Type B pancreatic cell (in vitro differentiated cells): ENCODE measurements around the gene HDLBP. TPM values are rescaled to one million over a fixed set of nuclear protein-coding genes. Genes with fewer than 3 reads are reported as not detected.

Experiments
- DNase-seq: peaks from one replicate; pipeline ENCODE4 v3.0.0; 2021; ENCODE audit warnings: mixed read lengths; ENCODE audit not compliant: unreplicated experiment; ENCODE audit errors: extremely low spot score
- H3K27ac Mint-ChIP-seq: 2 replicates; pipeline ENCODE4 v1.8.0; 2021; ENCODE audit warnings: mild to moderate bottlenecking, mixed read lengths
- H3K27me3 Mint-ChIP-seq: 2 replicates; pipeline ENCODE4 v1.8.0; 2021; ENCODE audit warnings: mixed read lengths
- H3K36me3 Mint-ChIP-seq: 2 replicates; pipeline ENCODE4 v1.8.0; 2021; ENCODE audit warnings: mixed read lengths
- H3K4me1 Mint-ChIP-seq: one replicate; pipeline ENCODE4 v1.8.0; 2021; ENCODE audit warnings: mixed read lengths; ENCODE audit not compliant: unreplicated experiment
- H3K4me3 Mint-ChIP-seq: 2 replicates; pipeline ENCODE4 v1.8.0; 2021; ENCODE audit warnings: mild to moderate bottlenecking, mixed read lengths
- H3K9me3 Mint-ChIP-seq: 2 replicates; pipeline ENCODE4 v1.8.0; 2021; ENCODE audit warnings: mixed read lengths
- CTCF ChIP-seq: fragments of 200-600 bp; sonication (generic); conservative IDR thresholded peaks from 2 replicates; pipeline ENCODE4 v1.5.0; 2021; ENCODE audit warnings: antibody characterized with exemption, mild to moderate bottlenecking
- total RNA-seq: library from RNA; stranded (reverse); gene quantifications from 2 replicates; pipeline ENCODE4 v1.2.1, GENCODE V29; 2021; ENCODE audit warnings: low replicate concordance

HDLBP gene
- total RNA-seq, 1 donor from 2014 or later = 466 TPM

GRCh38 chr2:241185961-241186360 lies 129.5 kb downstream of the HDLBP start:
- H3K9me3 Mint-ChIP-seq = no peaks in the 10 kb centered on the region
- DNase-seq = no peak
- H3K4me1 Mint-ChIP-seq = no peaks in the 10 kb centered on the region
- no peak for TF ChIP-seq CTCF
- H3K4me3 Mint-ChIP-seq = no peak overlapping the region
- no peaks in the 10 kb centered on the region for H3K36me3 Mint-ChIP-seq
- no peak overlapping the region for H3K27ac Mint-ChIP-seq
- no peaks in the 10 kb centered on the region for H3K27me3 Mint-ChIP-seq

DNA sequence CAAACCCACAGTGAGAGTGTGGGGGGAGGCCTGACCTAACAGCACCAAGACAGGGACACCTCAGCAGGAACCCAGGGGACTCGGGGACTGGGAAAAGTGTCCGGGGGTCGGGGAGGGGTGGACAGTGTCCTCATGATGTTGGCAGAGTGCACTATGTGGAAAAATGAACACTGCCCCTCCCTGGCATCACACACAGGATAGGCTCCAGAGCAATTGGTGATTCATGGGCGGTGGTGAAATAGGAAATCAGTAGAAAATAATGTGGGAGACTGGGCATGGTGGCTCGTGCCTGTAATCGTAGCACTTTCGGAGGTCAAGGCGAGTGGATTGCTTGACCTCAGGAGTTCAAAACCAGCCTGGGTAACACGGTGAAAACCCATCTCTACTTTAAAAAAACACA lies 130.6 kb downstream of the HDLBP start:
- H3K4me1 Mint-ChIP-seq = no peaks in the 10 kb centered on the region
- H3K9me3 Mint-ChIP-seq = no peaks in the 10 kb centered on the region
- DNase-seq = no peak
- no peak overlapping the region for H3K27ac Mint-ChIP-seq
- no peaks in the 10 kb centered on the region for H3K27me3 Mint-ChIP-seq
- TF ChIP-seq CTCF = no peak
- no peak overlapping the region for H3K4me3 Mint-ChIP-seq
- no peaks in the 10 kb centered on the region for H3K36me3 Mint-ChIP-seq

DNA sequence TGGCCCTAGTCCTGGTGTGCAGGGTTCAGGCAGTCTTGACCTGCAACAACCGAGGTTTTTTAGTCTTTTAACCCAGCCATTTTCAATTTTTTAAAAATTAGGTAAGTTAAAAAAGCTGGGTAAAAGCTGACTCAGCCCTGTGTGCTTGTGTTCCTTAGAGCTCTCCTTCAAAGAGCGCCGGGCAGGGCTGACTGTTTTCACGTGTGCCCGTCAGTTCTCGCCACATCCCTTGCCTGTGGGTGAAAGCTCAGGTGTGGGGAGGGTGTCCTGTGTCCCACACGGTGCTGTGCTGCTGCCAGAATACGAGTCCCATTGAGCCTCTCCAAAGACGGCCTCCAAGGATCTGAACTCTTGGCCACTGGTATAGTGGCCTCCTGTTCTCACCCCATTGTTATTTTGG lies 132.3 kb downstream of the HDLBP start:
- DNase-seq = no peak
- no peaks in the 10 kb centered on the region for H3K9me3 Mint-ChIP-seq
- peaks cover 7% of the 10 kb centered on the region for H3K36me3 Mint-ChIP-seq
- H3K4me1 Mint-ChIP-seq = no peaks in the 10 kb centered on the region
- TF ChIP-seq CTCF = no peak
- no peaks in the 10 kb centered on the region for H3K27me3 Mint-ChIP-seq
- no peak overlapping the region for H3K27ac Mint-ChIP-seq
- H3K4me3 Mint-ChIP-seq = no peak overlapping the region

- no peak overlapping the region for H3K27ac Mint-ChIP-seq
- H3K9me3 Mint-ChIP-seq = no peaks in the 10 kb centered on the region
- TF ChIP-seq CTCF = no peak
- H3K27me3 Mint-ChIP-seq = no peaks in the 10 kb centered on the region
- H3K4me3 Mint-ChIP-seq = no peak overlapping the region
- H3K4me1 Mint-ChIP-seq = no peaks in the 10 kb centered on the region
- DNase-seq = no peak
- peaks cover 7% of the 10 kb centered on the region for H3K36me3 Mint-ChIP-seq
These were observed 132.8 kb downstream of the HDLBP start for GRCh38 chr2:241182531-241183133.

DNA sequence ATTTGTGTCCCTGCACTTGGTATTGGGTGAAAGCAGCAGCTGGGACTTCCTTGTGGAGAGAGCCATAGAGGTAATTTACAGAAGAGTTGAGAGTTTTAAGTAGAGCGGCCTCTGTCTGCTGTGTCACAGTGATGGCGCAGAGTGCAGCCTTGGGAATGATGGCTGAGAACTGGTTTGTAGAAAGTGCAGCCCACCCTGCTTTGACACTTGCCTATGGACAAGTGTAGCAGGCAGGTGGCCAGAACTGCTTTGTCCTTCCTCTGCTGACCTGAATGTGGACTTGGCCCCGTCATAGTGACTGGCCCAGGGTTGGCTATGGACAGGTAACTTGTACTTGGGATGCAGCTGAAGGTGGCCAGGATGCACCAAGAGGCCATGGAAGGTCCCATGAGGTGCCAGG lies 133.3 kb downstream of the HDLBP start:
- no peak for TF ChIP-seq CTCF
- Mint-ChIP-seq H3K9me3 (no peaks in the 10 kb centered on the region), H3K27ac (no peak overlapping the region), H3K27me3 (no peaks in the 10 kb centered on the region), H3K36me3 (peaks cover 7% of the 10 kb centered on the region), H3K4me1 (no peaks in the 10 kb centered on the region), H3K4me3 (no peak overlapping the region)
- DNase-seq = no peak

GRCh38 chr2:241180495-241180894 lies 135.0 kb downstream of the HDLBP start:
- Mint-ChIP-seq H3K9me3 (no peaks in the 10 kb centered on the region), H3K36me3 (peaks cover 7% of the 10 kb centered on the region), H3K27ac (no peak overlapping the region), H3K27me3 (no peaks in the 10 kb centered on the region), H3K4me1 (no peaks in the 10 kb centered on the region), H3K4me3 (no peak overlapping the region)
- no peak for DNase-seq
- TF ChIP-seq CTCF = no peak
